Measurements from ENCODE around the gene ZW10. TPM values are rescaled to one million over a fixed set of nuclear protein-coding genes. Genes with fewer than 3 reads are reported as not detected.
"Not testable (repeated sequence)": the region's sequence is repeated elsewhere in the genome, so short reads cannot be mapped to it uniquely, and the experiment has no call there.

The ZW10 gene
- polyA plus RNA-seq, 1 experiment, result 14.9 TPM

DNA sequence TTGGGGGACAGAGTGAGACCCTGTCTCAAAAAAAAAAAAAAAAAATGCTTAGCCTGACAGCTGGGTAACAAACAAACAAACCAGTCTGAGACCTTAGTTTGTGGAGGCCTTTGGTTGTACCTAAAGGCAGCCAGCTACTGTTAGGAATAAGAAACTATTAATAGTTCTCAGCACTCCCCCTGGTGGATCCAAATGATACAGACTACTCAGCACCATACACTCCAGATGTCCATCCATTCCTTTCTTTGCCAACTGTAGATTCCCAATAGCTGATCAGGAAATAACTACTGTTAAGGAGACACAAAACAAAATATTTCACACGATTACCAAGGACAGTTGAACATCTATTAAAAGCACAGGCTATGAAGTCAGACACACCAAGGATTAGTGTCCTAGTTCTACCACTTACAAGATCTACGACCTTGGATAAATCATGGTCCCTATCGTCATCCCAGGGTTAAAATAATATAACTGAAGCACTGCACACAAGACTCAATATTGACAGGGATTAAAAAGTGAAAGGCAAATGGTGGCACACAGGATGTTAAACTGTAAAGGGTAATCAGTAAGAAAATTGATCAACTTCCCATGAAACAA lies 23.3 kb upstream of the ZW10 start:
- Histone ChIP-seq H3K4me3 (ENCODE audit: low read depth, low read length) (no peak overlapping the region), H3K27ac (ENCODE audit: low read depth, low read length) (no peak overlapping the region), H3K9me3 (ENCODE audit: control insufficient read depth, insufficient read depth, low read length) (no peaks in the 10 kb centered on the region), H3K27me3 (ENCODE audit: control insufficient read depth, insufficient read depth, low read length) (no peaks in the 10 kb centered on the region)
- ChIA-PET CTCF (interaction anchor here (0.6 to 2.8 kb wide), 28 partner anchors 9 to 1232 kb away, joined by 3 to 30 read pairs (median 3); partner anchors contain the start of gene ZW10), POLR2A (no interaction called here)
- TF ChIP-seq CTCF (IDR thresholded peaks at IDR 0.05; ENCODE audit: low read depth, low read length), result peak; percentile 77
- no peak for DNase-seq (ENCODE audit: low read depth, low spot score)

GRCh38 chr11:113789675-113790320 lies 16.3 kb upstream of the ZW10 start:
- no peak overlapping the region for H3K4me3 ChIP-seq (ENCODE audit: low read depth, low read length)
- H3K9me3 ChIP-seq (ENCODE audit: control insufficient read depth, insufficient read depth, low read length), result no peaks in the 10 kb centered on the region; the same call in 1 of the 2 replicates
- ChIA-PET POLR2A (no interaction called here), CTCF (no interaction called here)
- H3K27me3 ChIP-seq (ENCODE audit: control insufficient read depth, insufficient read depth, low read length), result no peaks in the 10 kb centered on the region
- DNase-seq (ENCODE audit: low read depth, low spot score), result no peak
- no peak for TF ChIP-seq CTCF (IDR thresholded peaks at IDR 0.05; ENCODE audit: low read depth, low read length)
- no peak overlapping the region for H3K27ac ChIP-seq (ENCODE audit: low read depth, low read length)

DNA sequence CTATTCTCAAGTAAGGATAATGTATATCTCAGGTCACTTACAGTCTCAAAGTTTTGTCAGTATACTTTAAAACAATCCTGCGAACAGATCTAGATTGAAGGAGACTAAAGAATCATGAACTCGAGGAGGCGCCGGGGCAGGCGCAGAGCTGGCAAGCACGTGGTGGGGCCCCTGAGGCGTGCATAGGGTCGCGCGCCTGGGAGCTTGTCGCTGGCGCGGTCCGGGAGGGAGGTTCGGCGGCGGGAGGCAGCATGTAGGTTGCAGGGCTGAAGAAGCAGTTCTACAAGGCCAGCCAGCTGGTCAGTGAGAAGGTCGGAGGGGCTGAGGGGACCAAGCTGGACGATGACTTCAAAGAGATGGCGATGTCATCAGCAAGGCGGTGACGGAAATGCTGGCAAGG lies 15.5 kb upstream of the ZW10 start:
- H3K27ac ChIP-seq (ENCODE audit: low read depth, low read length); H3K9me3 ChIP-seq (ENCODE audit: control insufficient read depth, insufficient read depth, low read length); H3K27me3 ChIP-seq (ENCODE audit: control insufficient read depth, insufficient read depth, low read length); POLR2A ChIA-PET; DNase-seq (ENCODE audit: low read depth, low spot score); H3K4me3 ChIP-seq (ENCODE audit: low read depth, low read length): not testable (repeated sequence)
- CTCF ChIA-PET, result interaction anchor here (0.7 kb wide), 1 partner anchor 17 kb away, joined by 3 read pairs; no protein-coding TSS in a partner anchor

DNA sequence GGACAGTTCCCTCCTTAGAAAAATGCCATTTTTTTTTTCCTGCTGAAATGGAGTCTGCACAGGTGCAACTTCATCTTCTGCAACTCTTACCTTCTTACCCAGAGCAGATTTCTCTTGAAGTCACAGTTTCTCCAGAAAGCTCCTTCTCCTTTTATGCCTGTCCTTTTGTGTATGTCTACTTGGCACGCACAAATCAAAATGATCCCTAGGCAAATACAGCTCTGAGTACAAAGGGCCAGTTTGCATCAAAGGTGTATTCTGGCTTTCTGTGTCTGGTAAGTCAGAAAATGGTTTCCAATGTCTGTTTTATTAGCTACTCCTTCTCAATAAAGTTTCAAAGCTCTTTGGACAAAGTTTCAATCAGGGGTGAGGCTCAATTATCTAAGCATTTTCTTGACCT lies 8.6 kb upstream of the ZW10 start:
- TF ChIP-seq CTCF (IDR thresholded peaks at IDR 0.05; ENCODE audit: low read depth, low read length), result no peak
- CTCF ChIA-PET, result interaction anchor here (1.6 to 1.9 kb wide), 2 partner anchors 8 to 14 kb away, joined by 9 to 10 read pairs; partner anchors contain the start of gene ZW10
- H3K4me3 ChIP-seq (ENCODE audit: low read depth, low read length), result no peak overlapping the region
- peaks cover 7% of the 10 kb centered on the region for H3K27me3 ChIP-seq (ENCODE audit: control insufficient read depth, insufficient read depth, low read length)
- DNase-seq (ENCODE audit: low read depth, low spot score), result no peak
- POLR2A ChIA-PET, result no interaction called here
- no peak overlapping the region for H3K27ac ChIP-seq (ENCODE audit: low read depth, low read length)
- no peaks in the 10 kb centered on the region for H3K9me3 ChIP-seq (ENCODE audit: control insufficient read depth, insufficient read depth, low read length)

DNA sequence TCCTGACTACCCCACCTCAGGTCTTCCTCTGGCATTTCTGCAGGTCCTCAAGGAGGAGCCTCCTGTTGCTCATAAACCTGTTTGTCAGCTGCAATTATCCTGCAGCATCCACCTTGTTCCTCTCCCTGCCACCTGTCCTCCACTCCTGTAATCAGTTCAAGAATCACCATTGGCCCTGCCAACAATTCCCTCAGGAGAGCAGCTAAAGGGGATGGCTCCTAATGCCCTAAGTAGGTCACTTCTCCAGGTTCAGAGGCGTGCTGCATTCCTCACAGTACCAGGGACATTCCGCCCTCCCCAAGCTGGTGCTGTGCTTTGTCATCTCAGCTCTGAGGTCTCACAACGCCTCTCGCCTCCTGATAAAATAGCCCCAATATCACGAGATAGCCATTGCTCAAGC lies 8.2 kb upstream of the ZW10 start:
- DNase-seq (ENCODE audit: low read depth, low spot score), result no peak
- POLR2A ChIA-PET, result no interaction called here
- TF ChIP-seq CTCF (IDR thresholded peaks at IDR 0.05; ENCODE audit: low read depth, low read length), result no peak
- no peak overlapping the region for H3K4me3 ChIP-seq (ENCODE audit: low read depth, low read length)
- H3K27ac ChIP-seq (ENCODE audit: low read depth, low read length), result no peak overlapping the region
- CTCF ChIA-PET, result interaction anchor here (1.6 to 1.9 kb wide), 2 partner anchors 8 to 15 kb away, joined by 9 to 10 read pairs; partner anchors contain the start of gene ZW10
- H3K27me3 ChIP-seq (ENCODE audit: control insufficient read depth, insufficient read depth, low read length), result peaks cover 7% of the 10 kb centered on the region
- H3K9me3 ChIP-seq (ENCODE audit: control insufficient read depth, insufficient read depth, low read length), result no peaks in the 10 kb centered on the region

All from AG04450 (cell line).